Gastroesophageal sphincter (tissue), 4 donors: Measurements from ENCODE around the gene LINC00237. TPM values are rescaled to one million over a fixed set of nuclear protein-coding genes. Genes with fewer than 3 reads are reported as not detected.

ENCODE experiments used
- ATAC-seq: fragments of 150-250 bp; one replicate; pipeline ENCODE4 v1.9.1; 2016; ENCODE audit warnings: mild to moderate bottlenecking, moderate library complexity
- H3K27ac ChIP-seq, 4 donors: fragments of 200-600 bp; sonication (generic) in 3 of 4; 1 replicate in 3 of 4; 2 replicates in 1 of 4; pipeline ENCODE4 v1.5.1; 2016 to 2019
- H3K27me3 ChIP-seq: fragments of 200-600 bp; sonication (generic); one replicate; pipeline ENCODE4 v1.5.1; 2019
- H3K36me3 ChIP-seq, 2 donors: fragments of 200-600 bp; sonication (generic); one replicate each; pipeline ENCODE4 v1.5.1; 2019; ENCODE audit warnings: control low read depth in 1 of 2
- H3K4me1 ChIP-seq, 3 donors: fragments of 200-600 bp; sonication (generic); 1 replicate in 2 of 3; 2 replicates in 1 of 3; pipeline ENCODE4 v1.5.1; 2016 to 2019; ENCODE audit warnings: control low read depth in 2 of 3
- H3K4me3 ChIP-seq, 2 donors: fragments of 200-600 bp; sonication (generic); one replicate each; pipeline ENCODE4 v1.5.1; 2019; ENCODE audit warnings: mild to moderate bottlenecking in 1 of 2, moderate library complexity in 1 of 2
- H3K9me3 ChIP-seq, 3 donors: fragments of 200-600 bp; sonication (generic); one replicate each; pipeline ENCODE4 v1.5.1; 2017 to 2019; ENCODE audit warnings: control low read depth in 2 of 3
- EP300 ChIP-seq: sonication (generic); formaldehyde crosslinking; IDR thresholded peaks from one replicate; pipeline ENCODE4 v1.6.1; 2017; ENCODE audit warnings: antibody characterized with exemption, mild to moderate bottlenecking
- POLR2A ChIP-seq, 2 donors: fragments of 450-650 bp; IDR thresholded peaks; one replicate each; pipeline ENCODE4 v1.6.1; 2017; ENCODE audit warnings: antibody characterized with exemption in 2 of 2, mild to moderate bottlenecking in 2 of 2, moderate library complexity in 1 of 2
- POLR2AphosphoS5 ChIP-seq: sonication (generic); formaldehyde crosslinking; IDR thresholded peaks from one replicate; pipeline ENCODE4 v1.6.1; 2017; ENCODE audit warnings: antibody characterized with exemption
- WGBS, 2 donors: methylation state at CpG; one replicate each; pipeline ENCODE4 v1.1.5; 2018; ENCODE audit warnings: low coverage in 1 of 2; 5-methylcytosine and 5-hydroxymethylcytosine counted together
- total RNA-seq, 4 donors: library from RNA; depleted of rRNA; stranded (reverse); fragments of >200 nt; gene quantifications; one replicate each; pipeline ENCODE4 v1.1.0, GENCODE V29; 2016
- TF ChIP-seq, protein P1 (sequence below), 4 experiments: fragments of 200-600 bp in 2 of 4; fragments of 450-650 bp in 2 of 4; sonication (generic) in 1 of 4; IDR thresholded peaks; one replicate each; pipeline ENCODE4 v1.5.1; 2017 to 2019; ENCODE audit warnings: antibody characterized with exemption in 4 of 4, mild to moderate bottlenecking in 2 of 4, moderate library complexity in 2 of 4

Gene LINC00237
- total RNA-seq, 4 donors from 2014 or later = not detected

DNA sequence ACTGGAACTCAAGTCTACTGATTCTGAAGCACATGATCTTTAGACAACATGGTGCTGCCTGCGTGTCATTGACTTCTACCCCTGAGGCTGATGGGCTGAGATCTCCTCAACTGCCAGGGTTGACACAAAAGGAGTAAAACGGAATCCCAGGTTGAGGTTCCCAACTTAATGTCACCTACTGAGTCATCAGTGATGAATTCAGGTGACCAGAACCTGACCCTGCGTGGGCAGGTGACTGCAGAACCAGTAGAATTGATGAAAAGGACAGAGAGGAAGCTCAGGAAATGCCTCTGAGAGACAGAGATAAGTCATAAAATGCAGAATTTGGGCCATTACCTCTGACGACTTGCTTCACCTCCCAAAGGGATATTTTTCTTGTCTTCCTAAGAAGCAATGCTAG, 12.0 kb upstream of the LINC00237 start:
- WGBS, 2 donors = 63% methylated on average over 4 of the region's 4 CpGs; no CpG with 5 or more reads in 1 of the 2 donors
- Histone ChIP-seq H3K36me3 (no peaks in the 10 kb centered on the region), H3K4me3 (no peak overlapping the region), H3K4me1 (no peaks in the 10 kb centered on the region), H3K27me3 (peaks cover 17% of the 10 kb centered on the region), H3K27ac (no peak overlapping the region), H3K9me3 (no peaks in the 10 kb centered on the region)
- TF ChIP-seq POLR2AphosphoS5 = no peak
- TF ChIP-seq, protein P1, sequence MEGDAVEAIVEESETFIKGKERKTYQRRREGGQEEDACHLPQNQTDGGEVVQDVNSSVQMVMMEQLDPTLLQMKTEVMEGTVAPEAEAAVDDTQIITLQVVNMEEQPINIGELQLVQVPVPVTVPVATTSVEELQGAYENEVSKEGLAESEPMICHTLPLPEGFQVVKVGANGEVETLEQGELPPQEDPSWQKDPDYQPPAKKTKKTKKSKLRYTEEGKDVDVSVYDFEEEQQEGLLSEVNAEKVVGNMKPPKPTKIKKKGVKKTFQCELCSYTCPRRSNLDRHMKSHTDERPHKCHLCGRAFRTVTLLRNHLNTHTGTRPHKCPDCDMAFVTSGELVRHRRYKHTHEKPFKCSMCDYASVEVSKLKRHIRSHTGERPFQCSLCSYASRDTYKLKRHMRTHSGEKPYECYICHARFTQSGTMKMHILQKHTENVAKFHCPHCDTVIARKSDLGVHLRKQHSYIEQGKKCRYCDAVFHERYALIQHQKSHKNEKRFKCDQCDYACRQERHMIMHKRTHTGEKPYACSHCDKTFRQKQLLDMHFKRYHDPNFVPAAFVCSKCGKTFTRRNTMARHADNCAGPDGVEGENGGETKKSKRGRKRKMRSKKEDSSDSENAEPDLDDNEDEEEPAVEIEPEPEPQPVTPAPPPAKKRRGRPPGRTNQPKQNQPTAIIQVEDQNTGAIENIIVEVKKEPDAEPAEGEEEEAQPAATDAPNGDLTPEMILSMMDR (IDR thresholded peaks at IDR 0.05) = no peak
- TF ChIP-seq EP300 = no peak
- TF ChIP-seq POLR2A (IDR thresholded peaks at IDR 0.05) = no peak
- ATAC-seq = no peak

DNA sequence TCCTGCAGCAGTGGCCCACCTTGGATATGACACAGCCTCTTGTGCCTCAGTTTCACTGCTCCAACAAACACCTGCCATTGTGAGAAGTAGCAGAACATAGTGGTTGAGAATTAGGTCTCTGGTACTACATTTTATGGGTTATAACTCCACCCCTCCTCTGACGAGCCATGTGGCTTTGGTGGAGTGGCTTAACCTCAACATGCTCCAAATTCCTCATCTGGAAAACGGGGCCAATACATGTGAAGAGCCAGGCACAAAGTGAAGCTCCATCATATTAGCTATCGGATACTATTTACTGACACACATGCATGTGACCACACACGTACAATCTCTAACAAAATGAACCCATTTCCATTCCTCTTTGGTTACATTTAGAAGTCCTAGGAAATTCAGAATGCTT, 11.4 kb upstream of the LINC00237 start:
- H3K4me3 ChIP-seq = no peak overlapping the region
- TF ChIP-seq POLR2A (IDR thresholded peaks at IDR 0.05) = no peak
- no peak for TF ChIP-seq POLR2AphosphoS5
- TF ChIP-seq EP300 = no peak
- no peak overlapping the region for H3K27ac ChIP-seq
- no peak for ATAC-seq
- H3K9me3 ChIP-seq = no peaks in the 10 kb centered on the region
- H3K36me3 ChIP-seq = no peaks in the 10 kb centered on the region
- peaks cover 19% of the 10 kb centered on the region for H3K27me3 ChIP-seq
- H3K4me1 ChIP-seq = no peaks in the 10 kb centered on the region
- 69 to 83% methylated on average over 3 to 4 of the region's 4 CpGs for WGBS, 2 donors

DNA sequence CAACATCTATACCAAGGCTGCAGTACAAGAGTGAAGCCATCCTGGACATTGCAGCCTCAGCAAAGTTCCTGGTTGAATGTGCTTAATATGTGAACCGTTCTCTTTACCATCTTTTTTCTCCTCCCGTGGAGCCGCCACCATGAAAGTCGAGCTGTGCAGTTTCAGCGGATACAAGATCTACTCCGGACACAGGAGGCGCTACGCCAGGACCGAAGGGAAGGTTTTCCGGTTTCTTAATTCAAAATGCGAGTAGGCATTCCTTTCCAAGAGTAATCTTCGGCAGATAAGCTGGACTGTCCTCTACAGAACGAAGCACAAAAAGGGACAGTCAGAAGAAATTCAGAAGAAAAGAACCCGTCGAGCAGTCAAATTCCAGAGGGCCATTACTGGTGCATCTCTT, 8.4 kb upstream of the LINC00237 start:
- TF ChIP-seq POLR2A (IDR thresholded peaks at IDR 0.05) = no peak
- no peak for TF ChIP-seq EP300
- no peak for TF ChIP-seq POLR2AphosphoS5
- TF ChIP-seq, protein P1 (IDR thresholded peaks at IDR 0.05) = no peak
- Histone ChIP-seq H3K27ac (no peak overlapping the region), H3K9me3 (no peaks in the 10 kb centered on the region), H3K27me3 (peaks cover 17% of the 10 kb centered on the region), H3K36me3 (no peaks in the 10 kb centered on the region), H3K4me1 (no peaks in the 10 kb centered on the region), H3K4me3 (no peak overlapping the region)
- 88% methylated on average over 13 of the region's 15 CpGs; no CpG with 5 or more reads in 1 of the 2 donors for WGBS, 2 donors
- no peak for ATAC-seq

DNA sequence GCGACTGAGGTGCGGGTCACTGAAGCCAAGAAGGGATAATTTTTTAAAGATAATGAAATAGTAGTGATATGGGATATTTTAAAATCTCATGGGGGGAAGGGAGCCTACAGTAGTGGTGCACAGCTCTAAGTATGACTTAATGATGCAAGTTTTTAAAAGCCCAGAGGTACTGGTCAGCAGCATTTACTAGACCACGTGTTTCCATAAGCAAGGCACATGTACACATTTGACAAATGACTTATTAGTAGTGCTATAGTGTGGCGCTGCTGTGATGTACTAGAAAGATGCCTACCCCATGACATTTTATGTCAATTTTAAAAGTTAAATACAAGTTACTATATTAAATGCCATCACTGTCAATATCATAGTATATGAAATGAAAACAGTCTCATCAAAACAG, 7.5 kb upstream of the LINC00237 start:
- ATAC-seq = no peak
- TF ChIP-seq EP300 = no peak
- no peak for TF ChIP-seq POLR2A (IDR thresholded peaks at IDR 0.05)
- no peak for TF ChIP-seq POLR2AphosphoS5
- TF ChIP-seq, protein P1 (IDR thresholded peaks at IDR 0.05) = no peak
- H3K36me3 ChIP-seq = no peaks in the 10 kb centered on the region
- no peak overlapping the region for H3K27ac ChIP-seq
- H3K27me3 ChIP-seq = peaks cover 25% of the 10 kb centered on the region
- no peak overlapping the region for H3K4me3 ChIP-seq
- H3K9me3 ChIP-seq = no peaks in the 10 kb centered on the region
- 82 to 86% methylated on average over 4 of the region's 4 CpGs for WGBS, 2 donors
- H3K4me1 ChIP-seq = no peaks in the 10 kb centered on the region

DNA sequence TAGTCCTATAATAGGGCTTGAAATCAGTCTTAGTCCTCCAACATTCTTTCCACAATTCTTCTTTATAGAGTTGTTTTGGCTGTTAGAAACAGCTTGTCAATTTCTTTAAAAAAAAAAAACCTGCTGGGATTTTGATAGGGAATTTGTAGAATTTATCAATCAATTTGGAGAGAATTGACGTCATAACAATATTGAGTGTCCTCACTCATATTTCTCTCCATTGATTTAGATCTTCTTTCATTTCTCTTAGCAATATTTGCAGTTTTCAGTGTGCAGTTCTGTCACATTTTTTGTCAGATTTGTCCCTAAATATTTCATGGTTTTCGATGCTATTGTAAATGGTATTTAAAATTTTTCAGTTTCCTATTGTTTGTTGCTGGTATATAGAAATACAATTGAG, 5.3 kb upstream of the LINC00237 start:
- WGBS, 2 donors = 73 to 75% methylated on average over 2 of the region's 2 CpGs
- Histone ChIP-seq H3K4me1 (no peaks in the 10 kb centered on the region), H3K27me3 (peaks cover 41% of the 10 kb centered on the region), H3K27ac (no peak overlapping the region), H3K9me3 (no peaks in the 10 kb centered on the region), H3K36me3 (no peaks in the 10 kb centered on the region), H3K4me3 (no peak overlapping the region)
- no peak for ATAC-seq
- TF ChIP-seq POLR2A (IDR thresholded peaks at IDR 0.05) = no peak
- TF ChIP-seq, protein P1 (IDR thresholded peaks at IDR 0.05) = no peak
- no peak for TF ChIP-seq POLR2AphosphoS5
- no peak for TF ChIP-seq EP300
